HPDE6-E6E7 (cell line): ENCODE measurements around the gene CLDN6.

Source experiments
- DNase-seq: peaks from one replicate; pipeline ENCODE4 v3.0.0; 2011; ENCODE audit warnings: missing footprints; ENCODE audit errors: extremely low spot score

Gene CLDN6

DNA sequence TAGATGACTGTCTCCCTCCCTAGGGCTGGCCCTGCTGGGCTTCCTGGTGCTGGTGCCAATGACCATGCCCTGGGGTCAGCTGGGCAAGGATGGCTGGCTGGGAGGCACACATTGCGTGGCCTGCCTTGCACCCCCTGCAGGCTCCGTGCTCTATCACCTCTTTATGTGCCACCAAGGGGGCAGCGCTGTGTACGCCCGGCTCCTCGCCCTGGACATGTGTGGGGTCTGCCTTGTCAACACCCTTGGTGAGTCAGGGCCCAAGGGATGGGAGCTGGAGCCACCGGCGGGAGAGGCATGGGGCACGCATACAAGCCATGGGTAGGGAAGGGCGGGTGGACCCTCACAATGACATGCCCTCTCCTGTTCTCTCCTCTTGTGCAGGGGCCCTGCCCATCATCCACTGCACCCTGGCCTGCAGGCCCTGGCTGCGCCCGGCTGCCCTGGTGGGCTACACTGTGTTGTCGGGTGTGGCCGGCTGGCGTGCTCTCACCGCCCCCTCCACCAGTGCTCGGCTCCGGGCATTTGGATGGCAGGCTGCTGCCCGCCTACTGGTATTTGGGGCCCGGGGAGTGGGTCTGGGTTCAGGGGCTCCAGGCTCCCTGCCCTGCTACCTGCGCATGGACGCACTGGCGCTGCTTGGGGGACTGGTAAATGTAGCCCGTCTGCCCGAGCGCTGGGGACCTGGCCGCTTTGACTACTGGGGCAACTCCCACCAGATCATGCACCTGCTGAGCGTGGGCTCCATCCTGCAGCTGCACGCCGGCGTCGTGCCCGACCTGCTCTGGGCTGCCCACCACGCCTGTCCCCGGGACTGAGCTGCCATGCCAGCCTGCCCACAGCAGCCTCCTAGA is 46.6 kb downstream of the CLDN6 start:
- no peak for DNase-seq

- no peak for DNase-seq
Measured at GRCh38 chr16:2970563-2970962, 47.4 kb downstream of the CLDN6 start.

- peak; percentile 68 for DNase-seq
Measured at GRCh38 chr16:2969545-2970521, 48.1 kb downstream of the CLDN6 start.

GRCh38 chr16:2968738-2969544 is 49.0 kb downstream of the CLDN6 start, which contains the start of gene PAQR4:
Gene PAQR4 (plus strand): TSS chr16:2969348. CDS start chr16:2969675, 327 bp downstream.
- DNase-seq, result peak; percentile 81

DNA sequence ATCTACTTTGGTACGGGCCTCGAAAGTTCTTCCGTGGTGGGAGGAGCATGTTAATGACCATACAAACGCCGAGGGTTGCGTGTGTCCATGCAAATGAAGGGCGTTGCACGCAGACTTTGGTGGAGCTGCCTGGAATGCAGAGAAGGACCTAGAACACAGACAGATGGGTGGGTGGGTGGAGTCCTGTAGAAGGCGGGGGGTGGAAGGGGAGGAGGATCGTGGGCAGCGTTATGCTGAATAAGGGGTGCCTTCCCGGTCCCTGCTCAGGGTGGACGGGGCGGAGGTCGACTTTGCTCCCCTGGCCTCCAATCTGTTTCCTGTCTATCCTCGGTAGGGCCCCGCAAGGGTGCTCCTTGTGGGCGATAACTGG is 49.6 kb downstream of the CLDN6 start:
- no peak for DNase-seq

GRCh38 chr16:2967721-2968161 is 50.2 kb downstream of the CLDN6 start:
- no peak for DNase-seq

- DNase-seq, result no peak
Measured at GRCh38 chr16:2967211-2967631, 50.8 kb downstream of the CLDN6 start.

- DNase-seq, result no peak
Measured at GRCh38 chr16:2966808-2967191, 51.2 kb downstream of the CLDN6 start.

DNA sequence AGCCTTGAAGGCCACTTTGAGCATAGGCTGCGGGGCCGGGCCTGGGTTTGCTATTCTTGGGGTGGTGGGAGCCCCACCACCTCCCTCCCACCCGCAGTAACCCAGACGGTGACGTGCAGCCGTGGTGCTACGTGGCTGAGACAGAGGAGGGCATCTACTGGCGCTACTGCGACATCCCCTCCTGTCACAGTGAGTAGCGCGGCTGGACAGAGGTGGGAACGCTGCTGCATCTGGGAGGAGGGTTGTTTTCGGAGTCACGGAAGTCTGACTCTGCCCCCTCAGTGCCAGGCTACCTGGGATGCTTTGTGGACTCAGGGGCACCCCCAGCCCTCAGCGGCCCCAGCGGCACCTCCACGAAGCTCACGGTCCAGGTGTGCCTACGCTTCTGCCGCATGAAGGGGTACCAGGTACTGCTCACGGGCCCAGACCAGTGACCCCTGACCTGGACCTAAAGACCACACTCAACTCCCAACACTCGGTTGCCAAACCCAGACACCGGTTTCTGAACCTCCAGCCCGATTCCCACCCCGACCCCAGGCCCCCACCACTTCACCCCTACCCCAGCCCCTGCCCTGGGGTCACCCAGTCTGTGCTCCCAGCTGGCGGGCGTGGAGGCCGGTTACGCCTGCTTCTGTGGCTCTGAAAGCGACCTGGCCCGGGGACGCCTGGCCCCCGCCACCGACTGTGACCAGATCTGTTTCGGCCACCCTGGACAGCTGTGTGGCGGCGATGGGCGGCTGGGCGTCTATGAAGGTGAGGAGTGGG is 51.8 kb downstream of the CLDN6 start:
- no peak for DNase-seq
